NCI-H1048 (cell line): ENCODE data around the gene BAG2.

Experiments used
- DNase-seq: peaks from one replicate; lab custom pipeline; 2025; lab: John Stamatoyannopoulos, UW

BAG2 gene

DNA sequence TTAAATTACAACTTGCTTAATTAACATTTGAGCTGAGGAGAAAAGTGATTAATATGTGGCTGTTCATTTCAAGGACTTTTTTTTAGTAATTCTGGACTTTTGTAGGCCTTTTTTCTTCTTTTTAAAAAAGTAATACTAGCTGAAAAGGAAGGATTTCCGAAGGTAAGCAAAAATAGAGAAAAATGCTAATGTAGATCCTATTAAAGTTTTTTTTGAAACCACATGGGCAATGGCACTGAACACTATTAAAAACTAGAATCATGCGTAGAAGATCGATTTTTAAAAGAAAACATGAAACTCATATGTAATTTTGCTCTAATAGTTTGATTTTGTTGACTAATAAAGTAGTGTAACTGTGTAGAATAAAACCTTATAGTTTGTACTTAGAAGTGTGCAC lies 2.4 kb downstream of the BAG2 start:
- no peak for DNase-seq

DNA sequence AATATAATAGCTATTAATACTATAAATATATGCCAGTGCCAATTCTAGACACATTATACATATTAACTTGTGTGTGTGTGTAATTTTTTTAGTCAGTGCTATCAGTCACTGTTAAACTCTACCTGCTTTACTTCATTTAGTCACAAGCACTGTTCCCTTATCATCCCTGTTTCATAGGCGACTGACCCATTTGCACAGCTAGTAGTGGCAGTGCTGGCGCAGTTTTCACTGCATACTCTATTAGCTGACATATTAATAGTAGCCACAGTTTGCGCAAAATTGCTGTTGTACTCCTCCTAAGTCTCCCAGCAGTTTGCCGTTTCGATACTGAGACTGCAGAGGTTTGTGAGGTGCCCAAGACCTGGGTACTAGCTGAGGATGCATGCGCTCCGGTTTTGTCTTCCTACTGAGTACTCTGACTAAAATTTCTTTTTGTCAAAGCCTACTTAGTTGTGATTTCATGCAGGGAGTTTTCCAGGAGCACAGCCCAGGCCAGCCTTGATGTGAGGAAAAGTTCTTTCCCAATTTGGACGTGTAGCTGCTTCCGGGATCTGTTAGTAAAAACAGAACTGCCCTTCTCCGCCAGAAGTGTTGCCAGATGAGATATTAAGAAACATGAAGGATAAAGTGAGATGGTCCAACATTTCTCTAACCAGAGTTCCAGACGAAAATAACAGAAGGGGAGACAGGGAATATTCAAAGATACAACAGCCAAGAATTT lies 5.6 kb downstream of the BAG2 start:
- DNase-seq = no peak

DNA sequence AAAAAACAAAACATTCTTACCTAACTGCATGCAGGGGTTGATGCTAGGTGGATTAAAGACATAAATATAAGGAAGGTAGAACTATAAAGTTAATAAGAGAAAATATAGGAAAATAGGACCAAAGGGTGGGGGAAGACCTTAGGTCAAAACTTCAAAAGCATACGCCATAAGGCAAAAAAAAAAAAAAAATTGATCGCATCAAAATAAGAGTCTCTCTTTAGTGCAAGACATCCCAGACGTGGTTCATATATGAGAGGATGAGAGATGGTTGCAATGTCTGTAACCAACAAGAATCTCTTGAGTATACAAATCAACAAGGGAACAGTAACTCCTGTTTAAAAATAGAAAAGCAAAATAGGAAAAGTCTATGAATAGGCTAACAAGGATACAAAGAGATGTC lies 8.5 kb downstream of the BAG2 start:
- no peak for DNase-seq

DNA sequence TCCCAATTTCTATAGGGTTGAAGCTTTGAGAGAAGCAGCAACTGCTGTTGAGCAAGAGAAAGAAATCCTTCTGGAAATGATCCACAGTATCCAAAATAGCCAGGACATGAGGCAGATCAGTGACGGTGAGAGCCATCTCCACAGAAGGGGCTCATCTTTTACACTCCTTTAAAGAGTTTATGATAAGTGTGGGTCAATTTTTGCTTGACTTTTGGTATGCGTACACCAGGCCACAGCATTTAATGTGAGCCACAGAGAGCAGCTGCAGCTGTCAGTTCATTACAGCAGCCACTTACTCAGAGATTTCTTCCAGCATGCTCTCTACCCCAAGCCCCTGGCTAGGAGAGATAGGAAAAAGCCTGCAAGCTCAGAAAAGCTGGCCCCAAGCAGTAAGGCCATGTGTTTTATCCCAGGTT lies 9.9 kb downstream of the BAG2 start:
- no peak for DNase-seq

DNA sequence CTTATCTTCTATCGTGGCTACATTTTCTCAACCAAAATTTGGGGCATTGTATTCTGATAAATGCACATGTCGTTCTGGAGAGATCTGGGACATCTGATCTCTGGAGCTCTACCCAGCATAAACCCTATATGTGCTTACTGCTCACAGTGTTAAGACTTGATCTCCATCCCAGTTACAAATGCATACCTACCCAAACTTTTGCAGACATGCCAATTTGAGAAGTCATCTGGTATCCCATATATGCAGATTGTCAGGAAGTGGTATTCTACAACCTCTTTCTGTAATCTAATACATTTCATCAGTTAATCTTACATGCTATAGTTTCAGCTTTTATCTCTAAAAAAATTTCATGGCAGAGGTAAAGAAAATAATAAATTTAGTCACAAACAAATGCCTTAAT lies 11.2 kb downstream of the BAG2 start:
- DNase-seq = no peak

DNA sequence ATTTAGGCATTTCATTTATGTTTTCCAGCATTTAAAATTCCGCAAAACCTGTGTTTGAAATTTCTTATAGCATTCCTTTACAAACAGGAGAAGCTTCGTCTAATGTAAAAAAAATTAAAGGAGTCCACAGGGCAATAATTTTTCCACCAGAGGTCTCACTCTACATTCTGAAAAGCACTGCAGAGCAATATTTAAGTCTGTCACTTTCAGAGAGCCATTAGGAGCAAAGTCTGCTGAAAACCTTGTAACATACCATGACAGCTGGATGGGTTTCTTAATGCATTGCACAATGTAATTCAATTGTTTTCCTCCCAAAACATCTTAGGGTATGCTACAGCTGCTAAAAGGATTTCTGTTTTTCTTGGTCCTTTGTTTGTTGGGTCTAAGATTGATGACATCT lies 18.0 kb downstream of the BAG2 start:
- no peak for DNase-seq

DNA sequence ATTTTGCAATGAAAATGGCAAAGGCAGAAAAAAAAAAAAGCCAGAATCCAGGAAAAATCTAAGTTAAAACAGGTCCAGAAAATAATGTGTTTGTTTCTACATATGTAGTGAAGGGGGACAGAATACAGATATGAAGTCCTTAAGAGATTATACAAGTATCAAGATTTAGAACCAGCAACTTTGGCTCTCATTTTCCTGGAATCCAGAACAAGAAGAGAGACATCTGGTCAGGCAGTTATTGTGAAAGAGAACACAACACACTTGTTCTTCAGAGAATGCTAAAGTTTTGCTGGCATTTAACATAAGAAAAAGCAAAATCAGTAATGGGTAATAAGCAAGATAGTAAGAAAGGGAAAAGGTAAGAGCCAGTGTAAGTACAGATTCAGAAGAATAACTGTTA lies 21.1 kb downstream of the BAG2 start:
- no peak for DNase-seq

DNA sequence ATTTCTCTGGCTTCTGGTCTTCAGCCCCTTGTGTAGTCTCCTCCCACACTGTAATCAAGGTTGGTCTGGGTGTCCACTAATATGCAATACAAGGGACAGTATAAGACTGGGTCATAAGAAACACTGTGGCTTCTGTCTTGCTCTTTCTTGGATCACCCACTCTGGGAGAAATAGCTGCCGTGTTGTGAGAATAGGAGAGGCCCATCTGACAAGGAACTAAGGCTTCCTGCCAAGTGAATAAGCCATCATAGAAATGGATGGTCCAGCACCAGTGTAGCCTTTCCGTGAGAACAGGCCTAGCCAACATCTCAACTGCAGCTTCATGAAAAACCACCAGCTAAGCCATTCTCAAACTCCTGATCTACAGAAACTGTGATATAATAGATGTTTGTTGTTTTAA lies 23.3 kb downstream of the BAG2 start:
- no peak for DNase-seq

DNA sequence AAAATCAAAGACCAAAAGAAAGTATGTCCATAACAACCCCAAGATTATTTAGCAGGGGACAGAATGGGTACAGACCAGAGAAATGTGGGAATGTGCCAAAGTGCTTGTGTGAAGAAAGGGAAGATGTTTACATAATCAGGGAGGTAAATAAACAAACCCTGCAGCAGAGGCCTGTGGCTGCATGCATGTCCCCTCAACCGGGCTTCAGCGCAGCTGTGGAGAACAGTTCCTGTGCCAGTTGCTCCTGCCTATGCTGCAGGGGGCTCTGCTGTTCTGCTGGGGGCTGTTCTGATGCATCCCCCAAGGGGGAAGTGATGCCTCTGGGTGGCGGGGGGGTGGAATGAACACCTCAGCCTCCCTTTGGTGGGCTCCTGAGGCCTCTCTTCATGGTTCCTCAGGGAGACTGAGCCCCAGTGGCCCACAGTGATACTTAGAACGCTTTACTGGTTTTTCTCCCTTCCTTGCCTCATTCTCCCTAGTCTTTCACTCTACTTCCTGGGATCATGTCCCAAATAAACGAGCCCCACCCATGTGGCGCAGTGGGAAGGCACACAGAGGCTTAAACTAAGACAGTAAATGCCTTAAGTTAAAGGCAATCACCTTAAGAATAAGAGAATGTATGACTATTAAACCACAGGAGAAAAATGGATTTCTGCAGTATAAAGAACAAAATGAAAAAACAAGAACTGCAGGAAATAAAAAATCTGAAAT lies 27.0 kb downstream of the BAG2 start:
- DNase-seq = no peak

DNA sequence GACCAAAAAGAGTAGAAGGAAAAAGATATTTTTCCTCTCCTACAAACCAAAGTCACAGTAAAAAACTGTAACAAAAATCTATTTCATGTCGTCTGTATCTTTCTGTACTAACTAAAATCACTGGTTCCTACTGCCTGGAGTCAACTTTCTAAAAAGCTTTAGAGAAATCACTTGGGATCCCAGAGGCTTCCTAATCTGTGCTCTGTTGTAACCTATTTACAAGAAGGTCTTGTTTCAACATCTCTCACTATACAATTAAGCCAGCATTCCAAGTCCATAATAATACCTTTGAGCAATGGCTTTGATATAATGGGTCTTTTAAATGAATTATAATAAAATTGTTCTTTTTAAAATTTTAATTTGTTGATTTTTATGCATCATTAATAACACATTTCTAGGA lies 29.6 kb downstream of the BAG2 start:
- no peak for DNase-seq

DNA sequence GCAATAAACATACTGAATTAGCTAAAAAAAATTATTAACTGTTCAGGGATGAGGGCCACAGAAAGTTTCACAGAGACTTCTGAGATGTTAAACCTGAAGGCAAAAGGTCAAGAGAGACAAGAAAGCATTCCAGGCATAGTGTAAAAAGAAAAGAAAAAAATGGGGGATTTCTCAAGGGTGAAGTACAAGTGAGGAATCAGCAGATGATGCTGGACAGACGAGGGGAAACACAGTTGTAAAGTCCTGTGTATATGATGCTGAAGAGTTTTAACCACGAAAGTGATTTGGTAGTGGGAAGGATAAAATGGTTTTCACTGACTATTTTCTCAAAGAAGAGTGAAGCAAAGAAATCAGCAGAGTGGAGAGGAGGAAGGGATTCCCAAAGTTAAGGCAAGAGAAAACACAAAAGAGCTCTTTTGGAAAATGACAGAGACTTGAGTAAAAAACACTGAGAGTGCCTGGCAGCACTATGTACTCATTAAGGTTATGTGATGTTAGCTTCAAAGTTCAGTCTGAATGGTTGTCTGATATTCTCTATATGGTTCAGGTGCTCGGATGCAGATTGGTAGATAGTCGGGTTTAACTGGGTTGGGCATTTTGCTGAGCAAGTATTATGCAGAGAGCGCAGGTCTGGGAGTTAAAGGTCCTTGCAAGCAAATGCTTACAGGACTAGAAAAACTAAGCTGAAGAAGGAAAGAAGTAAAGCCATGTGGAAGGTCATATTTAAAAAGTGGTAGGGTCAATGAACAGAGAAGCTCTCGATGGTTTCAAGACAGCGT lies 33.6 kb downstream of the BAG2 start:
- no peak for DNase-seq

DNA sequence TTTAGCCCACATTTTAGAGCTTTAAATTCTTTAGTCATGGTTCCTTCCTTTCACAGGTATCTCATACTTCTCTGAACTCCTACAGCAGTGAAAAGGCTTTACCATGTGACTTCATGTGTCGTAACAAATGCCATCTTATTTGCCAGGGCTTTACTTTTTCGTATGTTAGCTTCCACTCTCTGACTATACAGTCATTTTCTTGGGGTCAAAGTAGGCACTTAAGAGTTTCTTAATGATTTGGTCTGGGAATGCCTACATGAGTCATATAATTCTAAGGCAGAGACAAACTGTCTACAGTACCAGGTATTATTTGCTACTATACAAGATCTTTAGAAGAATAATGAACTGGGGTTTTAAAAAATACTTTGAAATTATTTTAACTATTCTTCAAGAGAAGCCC lies 35.0 kb downstream of the BAG2 start:
- no peak for DNase-seq

DNA sequence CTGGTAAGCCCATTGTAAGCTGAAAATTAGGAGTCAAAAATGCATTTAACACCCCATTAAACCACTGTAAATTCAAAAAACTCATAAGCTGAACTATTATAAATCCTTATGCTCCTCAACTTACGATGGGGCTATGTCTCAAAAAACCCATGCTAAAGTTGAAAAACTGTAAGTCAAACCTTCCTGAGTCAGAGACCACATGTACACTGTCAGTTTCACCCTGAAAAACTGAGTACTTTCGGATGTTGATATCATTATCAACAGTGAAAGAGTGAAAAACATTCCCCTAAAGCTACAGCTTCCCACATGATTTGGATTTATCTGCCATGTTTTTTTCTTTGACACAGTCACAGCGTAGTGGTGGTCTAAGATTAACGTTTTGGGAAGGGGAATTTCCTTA lies 35.7 kb downstream of the BAG2 start:
- no peak for DNase-seq

DNA sequence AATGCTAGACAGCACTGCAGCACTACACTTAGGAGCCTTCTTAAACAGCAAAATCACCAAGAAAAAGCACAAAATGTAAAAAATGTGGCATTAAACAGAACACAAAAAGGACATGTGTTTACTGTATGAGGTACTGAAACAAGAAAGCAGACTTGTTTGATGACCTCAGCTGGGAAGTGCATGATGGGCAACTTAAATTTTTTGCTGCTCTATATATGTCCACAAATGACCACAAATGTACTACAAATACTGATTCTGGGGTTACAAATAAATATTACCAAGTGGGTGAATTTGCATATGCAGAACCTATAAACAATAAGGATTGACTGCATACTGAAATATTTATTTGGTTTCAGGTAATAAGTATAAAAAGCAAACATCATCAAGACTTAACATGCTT lies 36.9 kb downstream of the BAG2 start:
- no peak for DNase-seq

DNA sequence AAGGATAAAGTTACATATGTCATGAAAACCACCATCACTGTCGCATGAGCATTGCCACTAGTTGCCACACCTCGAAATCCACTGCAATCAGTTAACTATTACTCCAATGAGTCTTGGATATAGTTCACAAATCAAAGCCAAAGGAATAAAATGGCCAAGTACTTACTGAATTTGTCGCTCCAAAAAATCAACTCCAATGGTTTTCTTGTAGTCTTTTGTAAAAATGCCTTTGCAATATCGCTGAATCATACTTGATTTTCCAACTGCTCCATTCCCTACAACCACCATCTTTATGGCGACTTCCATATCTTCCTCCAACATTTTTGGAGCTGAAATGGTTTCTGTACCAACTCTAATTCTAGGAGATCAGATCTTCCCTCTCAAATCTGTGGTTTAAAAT lies 37.9 kb downstream of the BAG2 start:
- DNase-seq = no peak

DNA sequence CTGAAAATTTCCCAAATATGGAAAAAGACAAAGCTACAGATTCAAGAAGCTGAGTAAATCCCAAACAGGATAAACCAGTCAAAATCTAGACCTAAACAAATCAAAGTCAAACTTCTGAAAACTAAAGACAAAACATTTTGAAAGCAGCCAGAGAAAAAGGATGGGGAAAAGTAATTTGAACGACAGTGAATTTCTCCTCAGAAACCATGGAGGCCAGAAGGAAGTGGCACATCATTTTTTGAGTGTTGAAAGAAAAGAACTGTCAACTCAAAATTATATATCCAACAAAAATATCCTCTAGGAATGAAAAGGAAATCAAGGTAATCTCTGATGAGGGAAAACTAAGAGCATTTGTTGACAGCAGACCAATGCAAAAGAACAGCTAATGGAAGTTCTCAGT lies 43.1 kb downstream of the BAG2 start:
- no peak for DNase-seq

DNA sequence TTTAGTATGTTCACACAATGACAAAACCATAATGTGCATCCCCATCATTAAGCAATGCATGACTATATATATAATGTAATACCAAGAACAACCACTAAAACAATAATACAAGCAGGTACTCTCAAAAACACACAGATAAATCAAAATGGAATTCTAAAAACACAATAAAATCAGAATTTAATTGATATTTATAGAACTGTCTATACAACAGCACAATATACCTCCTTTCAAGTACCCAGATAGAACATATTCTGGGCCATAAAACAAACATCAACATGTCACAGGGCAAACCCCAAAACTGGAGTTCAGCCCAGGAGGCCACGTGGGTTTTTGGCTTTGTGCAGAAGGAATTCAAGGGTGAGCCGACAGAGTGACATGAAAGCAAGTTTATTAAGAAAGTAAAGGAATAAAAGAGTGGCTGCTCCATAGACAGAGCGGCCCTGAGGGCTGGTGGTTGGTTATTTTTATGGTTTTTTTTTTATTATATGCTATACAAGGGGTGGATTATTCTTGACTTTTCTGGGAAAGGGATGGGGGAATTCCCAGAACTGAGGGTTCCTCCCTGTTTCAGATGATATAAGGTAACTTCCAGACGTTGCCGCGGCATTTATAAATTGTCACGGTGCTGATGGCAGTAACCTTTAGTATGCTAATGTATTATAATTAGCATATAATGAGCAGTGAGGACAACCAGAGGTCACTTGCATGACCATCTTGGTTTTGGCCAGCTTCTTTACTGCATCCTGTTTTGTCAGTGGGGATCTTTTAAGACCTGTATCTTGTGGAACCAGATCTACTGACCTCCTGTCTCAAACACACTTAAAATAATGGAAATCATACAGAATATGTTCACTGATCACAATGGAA lies 44.3 kb downstream of the BAG2 start:
- no peak for DNase-seq

DNA sequence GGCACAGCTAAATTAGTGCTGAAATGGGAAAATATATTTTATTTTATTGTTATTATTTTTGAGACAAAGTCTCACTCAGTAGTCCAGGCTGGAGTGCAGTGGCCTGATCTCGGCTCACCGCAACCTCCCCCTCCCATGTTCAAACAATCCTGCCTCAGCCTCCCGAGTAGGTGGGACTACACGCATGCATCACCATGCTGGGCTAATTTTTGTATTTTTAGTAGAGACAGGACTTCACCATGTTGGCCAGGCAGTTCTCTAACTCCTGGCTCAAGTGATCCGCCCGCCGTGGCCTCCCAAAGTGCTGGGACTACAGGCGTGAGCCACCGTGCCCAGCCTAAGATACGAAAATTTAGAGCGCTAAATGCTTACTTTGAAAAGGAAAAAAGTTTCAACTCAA lies 45.1 kb downstream of the BAG2 start:
- DNase-seq = no peak

DNA sequence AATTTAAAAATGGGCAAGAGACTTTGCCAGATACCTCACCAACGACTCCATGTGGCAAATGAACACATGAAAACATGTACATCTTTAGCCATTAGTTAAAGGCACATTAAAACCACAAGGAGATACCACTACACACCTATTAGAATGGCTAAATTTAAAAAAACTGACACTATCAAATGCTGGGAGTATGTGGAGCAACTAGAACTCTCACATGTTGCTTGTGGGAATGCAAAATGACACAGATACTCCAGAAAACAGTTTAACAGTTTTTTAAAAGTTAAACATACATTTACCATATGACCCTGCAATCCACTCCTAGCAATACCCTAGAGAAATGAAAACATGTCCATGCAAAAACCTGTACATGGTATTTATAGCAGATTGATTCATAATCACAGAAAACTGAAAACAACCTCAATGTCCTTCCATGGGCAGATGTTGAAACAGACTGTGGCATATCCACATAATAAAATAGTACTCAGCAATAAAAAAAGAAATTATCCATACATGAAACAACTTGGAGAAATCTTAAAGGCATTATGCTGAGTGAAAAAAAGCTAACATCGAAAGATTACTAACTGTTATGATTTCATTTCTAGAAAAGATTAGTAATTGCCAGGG lies 48.1 kb downstream of the BAG2 start:
- no peak for DNase-seq

DNA sequence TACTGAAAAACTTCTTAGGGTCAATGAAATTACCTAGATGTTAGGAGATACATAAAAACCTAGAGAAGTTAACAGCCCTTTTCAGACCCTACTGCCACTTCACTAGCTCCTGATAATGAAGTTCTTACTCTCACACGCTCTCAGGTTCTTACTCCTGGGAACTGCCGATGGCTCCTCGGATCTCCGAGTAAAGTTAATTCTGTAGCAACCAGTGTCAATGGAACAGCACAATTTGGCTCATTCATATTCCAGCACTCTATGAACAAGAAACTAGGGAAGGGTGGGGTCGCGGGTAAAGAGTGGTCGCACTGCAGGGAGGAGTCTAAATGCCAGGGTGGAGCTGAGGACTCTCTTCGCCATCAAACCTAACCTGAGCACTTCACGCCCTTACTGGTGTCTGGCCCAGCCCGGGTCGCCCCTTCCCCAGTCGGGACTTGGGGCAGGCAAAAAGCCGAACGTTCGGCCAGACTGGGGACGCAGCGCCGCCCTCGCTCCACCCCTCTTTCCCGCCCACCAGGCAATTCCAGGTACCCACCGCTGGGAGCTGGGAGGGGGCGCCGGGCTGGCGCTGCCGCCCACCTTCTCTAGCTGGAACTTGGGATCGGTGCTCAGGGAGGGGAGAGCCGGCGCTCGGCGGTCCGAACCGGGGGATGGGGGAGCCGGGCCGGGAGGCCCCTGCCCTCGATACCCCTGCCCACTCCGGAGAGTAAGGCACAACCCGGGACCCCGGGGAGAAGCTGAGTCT lies 49.2 kb downstream of the BAG2 start:
- DNase-seq = peak; percentile 13
